Measurements from ENCODE around the gene CD226. TPM values are rescaled to one million over a fixed set of nuclear protein-coding genes. Genes with fewer than 3 reads are reported as not detected.
A peak's percentile ranks its signal among the peaks of the same experiment; 100 is the strongest.

The CD226 gene
- total and polyA plus RNA-seq, 2 of the 4 experiments (the other 2 are of a cell fraction), result 0.29 to 1.1 TPM

- H3K27me3 ChIP-seq (ENCODE audit: control insufficient read depth, insufficient read depth, low read length), result no peaks in the 10 kb centered on the region
- no peak overlapping the region for H4K91ac ChIP-seq (ENCODE audit: insufficient read depth, low read depth, low read length)
- no peak overlapping the region for H3K4ac ChIP-seq (ENCODE audit: low read depth, low read length)
- H3K23ac ChIP-seq (ENCODE audit: low read depth, low read length), result no peak overlapping the region
- ChIA-PET POLR2A (ENCODE audit: unreplicated experiment) (no interaction called here), CTCF (no interaction called here)
- H3K56ac ChIP-seq (ENCODE audit: extremely low read depth, insufficient read depth, low read length), result no peak overlapping the region
- BruUV-seq (replicated peaks), result no TSS peak
- no peak for DNase-seq
- no peak overlapping the region for H2AK9ac ChIP-seq (replicated peaks; ENCODE audit: low read depth, low read length, poor library complexity)
- no peak overlapping the region for H2BK15ac ChIP-seq (ENCODE audit: low read depth, low read length)
- H3K14ac ChIP-seq (replicated peaks; ENCODE audit: low read depth, low read length), result no peak overlapping the region
- H3K9me1 ChIP-seq (ENCODE audit: insufficient read depth, low read length), result peaks cover 16% of the 10 kb centered on the region
- no peak overlapping the region for H2AFZ ChIP-seq (replicated peaks; ENCODE audit: low read length, poor library complexity)
- intact Hi-C loops (cut with micrococcal nuclease) (no loop called here), in situ Hi-C loops (cut with MboI; ENCODE audit: low sequenced_read_pairs) (no loop called here), dilution Hi-C loops (cut with HindIII; ENCODE audit: low sequenced_read_pairs, unreplicated experiment) (no loop called here)
- no peak overlapping the region for H3K4me2 ChIP-seq (ENCODE audit: low read depth, low read length)
- no peaks in the 10 kb centered on the region for H3K4me1 ChIP-seq (ENCODE audit: control insufficient read depth, insufficient read depth, low read length)
- no peaks in the 10 kb centered on the region for H4K20me1 ChIP-seq (ENCODE audit: insufficient read depth, low read length)
- H3K79me1 ChIP-seq (ENCODE audit: low read depth in 1 of 2, low read length in 2 of 2), result no peaks in the 10 kb centered on the region
- H3K9me3 ChIP-seq (ENCODE audit: control insufficient read depth, insufficient read depth, low read length), result no peaks in the 10 kb centered on the region
- no peak overlapping the region for H3K18ac ChIP-seq (ENCODE audit: low read depth, low read length)
- H3K36me3 ChIP-seq (ENCODE audit: control insufficient read depth, insufficient read depth, low read length), result no peaks in the 10 kb centered on the region
- peak overlapping the region; percentile 17; the same call in 1 of the 2 replicates for H4K5ac ChIP-seq (ENCODE audit: low read depth, low read length)
- no peak overlapping the region for H2BK120ac ChIP-seq (ENCODE audit: low read depth, low read length)
- TF ChIP-seq MXI1 (IDR thresholded peaks at IDR 0.05; ENCODE audit: borderline replicate concordance, low read depth, low read length) (no peak), SMC3 (IDR thresholded peaks at IDR 0.05; ENCODE audit: low read depth, low read length) (no peak), NFE2L2 (IDR thresholded peaks at IDR 0.05; ENCODE audit: low read depth, low read length) (no peak), MAZ (IDR thresholded peaks at IDR 0.05; ENCODE audit: borderline replicate concordance, low read depth, low read length) (no peak), BHLHE40 (IDR thresholded peaks at IDR 0.05; ENCODE audit: low read depth, low read length) (no peak), POLR2A (IDR thresholded peaks at IDR 0.05; ENCODE audit: low read depth, low read length) (no peak), RCOR1 (IDR thresholded peaks at IDR 0.05; ENCODE audit: insufficient replicate concordance, low read length) (no peak), USF2 (IDR thresholded peaks at IDR 0.05; ENCODE audit: low read depth, low read length) (no peak), MAFK (IDR thresholded peaks at IDR 0.05; ENCODE audit: low read depth, low read length) (no peak), CHD1 (IDR thresholded peaks at IDR 0.05; ENCODE audit: low read depth, low read length) (no peak)
- TF ChIP-seq, protein P1, sequence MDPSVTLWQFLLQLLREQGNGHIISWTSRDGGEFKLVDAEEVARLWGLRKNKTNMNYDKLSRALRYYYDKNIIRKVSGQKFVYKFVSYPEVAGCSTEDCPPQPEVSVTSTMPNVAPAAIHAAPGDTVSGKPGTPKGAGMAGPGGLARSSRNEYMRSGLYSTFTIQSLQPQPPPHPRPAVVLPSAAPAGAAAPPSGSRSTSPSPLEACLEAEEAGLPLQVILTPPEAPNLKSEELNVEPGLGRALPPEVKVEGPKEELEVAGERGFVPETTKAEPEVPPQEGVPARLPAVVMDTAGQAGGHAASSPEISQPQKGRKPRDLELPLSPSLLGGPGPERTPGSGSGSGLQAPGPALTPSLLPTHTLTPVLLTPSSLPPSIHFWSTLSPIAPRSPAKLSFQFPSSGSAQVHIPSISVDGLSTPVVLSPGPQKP (IDR thresholded peaks at IDR 0.05; ENCODE audit: borderline replicate concordance, low read depth, low read length), result no peak
- TF ChIP-seq, protein P2, sequence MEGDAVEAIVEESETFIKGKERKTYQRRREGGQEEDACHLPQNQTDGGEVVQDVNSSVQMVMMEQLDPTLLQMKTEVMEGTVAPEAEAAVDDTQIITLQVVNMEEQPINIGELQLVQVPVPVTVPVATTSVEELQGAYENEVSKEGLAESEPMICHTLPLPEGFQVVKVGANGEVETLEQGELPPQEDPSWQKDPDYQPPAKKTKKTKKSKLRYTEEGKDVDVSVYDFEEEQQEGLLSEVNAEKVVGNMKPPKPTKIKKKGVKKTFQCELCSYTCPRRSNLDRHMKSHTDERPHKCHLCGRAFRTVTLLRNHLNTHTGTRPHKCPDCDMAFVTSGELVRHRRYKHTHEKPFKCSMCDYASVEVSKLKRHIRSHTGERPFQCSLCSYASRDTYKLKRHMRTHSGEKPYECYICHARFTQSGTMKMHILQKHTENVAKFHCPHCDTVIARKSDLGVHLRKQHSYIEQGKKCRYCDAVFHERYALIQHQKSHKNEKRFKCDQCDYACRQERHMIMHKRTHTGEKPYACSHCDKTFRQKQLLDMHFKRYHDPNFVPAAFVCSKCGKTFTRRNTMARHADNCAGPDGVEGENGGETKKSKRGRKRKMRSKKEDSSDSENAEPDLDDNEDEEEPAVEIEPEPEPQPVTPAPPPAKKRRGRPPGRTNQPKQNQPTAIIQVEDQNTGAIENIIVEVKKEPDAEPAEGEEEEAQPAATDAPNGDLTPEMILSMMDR (conservative IDR thresholded peaks at IDR 0.05; ENCODE audit: low read depth, low read length), result no peak
- no peak overlapping the region for H3K4me3 ChIP-seq (ENCODE audit: insufficient read depth, low read depth, low read length)
- H4K8ac ChIP-seq (ENCODE audit: low read depth in 2 of 2, low read length in 2 of 2), result no peak overlapping the region
- no peak overlapping the region for H2AK5ac ChIP-seq (ENCODE audit: low read depth, low read length)
- 80% methylated on average over 2 of the region's 7 CpGs; no CpG with 5 or more reads in 1 of the 2 experiments for WGBS, 2 experiments (ENCODE audit: extremely low coverage in 2 of 2, insufficient read length in 1 of 2)
- ATAC-seq (ENCODE audit: low read depth), result no peak
- H3K9ac ChIP-seq (ENCODE audit: low read depth, low read length), result no peak overlapping the region
- no peak overlapping the region for H3K27ac ChIP-seq (ENCODE audit: insufficient read depth, low read length)
- H2BK20ac ChIP-seq (ENCODE audit: low read depth, low read length), result no peak overlapping the region
- H2BK5ac ChIP-seq (ENCODE audit: low read depth, low read length, poor library complexity, severe bottlenecking), result no peak overlapping the region
These were observed 49.5 kb upstream of the CD226 start for GRCh38 chr18:69996951-69997798.

Data from IMR-90 (cell line).